ENCODE data around the gene ZNF207.

DNA sequence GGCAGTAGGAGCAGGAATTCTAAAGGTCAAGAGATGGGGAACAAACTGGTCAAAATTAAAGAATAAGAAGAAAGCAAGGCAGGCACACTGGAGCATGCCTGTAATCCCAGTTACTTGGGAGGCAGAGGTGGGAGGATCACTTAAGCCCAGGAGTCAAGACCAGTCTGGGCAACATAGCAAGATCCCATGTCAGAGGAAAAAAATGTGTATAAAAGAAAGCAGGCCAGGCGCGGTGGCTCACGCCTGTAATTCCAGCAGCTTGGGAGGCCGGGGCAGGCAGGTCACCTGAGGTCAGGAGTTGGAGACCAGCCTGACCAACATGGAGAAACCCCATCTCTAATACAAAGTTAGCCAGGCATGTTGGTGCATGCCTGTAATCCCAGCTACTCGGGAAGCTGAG lies 43.9 kb downstream of the ZNF207 start:
- TF ChIP-seq CTCF (IDR thresholded peaks at IDR 0.05; ENCODE audit: insufficient read depth, low read length) (no peak), REST (IDR thresholded peaks at IDR 0.05; ENCODE audit: insufficient replicate concordance, low read depth) (no peak)
